ENCODE results near the gene RBM38.
A peak's percentile ranks its signal among the peaks of the same experiment; 100 is the strongest.

Gene RBM38

DNA sequence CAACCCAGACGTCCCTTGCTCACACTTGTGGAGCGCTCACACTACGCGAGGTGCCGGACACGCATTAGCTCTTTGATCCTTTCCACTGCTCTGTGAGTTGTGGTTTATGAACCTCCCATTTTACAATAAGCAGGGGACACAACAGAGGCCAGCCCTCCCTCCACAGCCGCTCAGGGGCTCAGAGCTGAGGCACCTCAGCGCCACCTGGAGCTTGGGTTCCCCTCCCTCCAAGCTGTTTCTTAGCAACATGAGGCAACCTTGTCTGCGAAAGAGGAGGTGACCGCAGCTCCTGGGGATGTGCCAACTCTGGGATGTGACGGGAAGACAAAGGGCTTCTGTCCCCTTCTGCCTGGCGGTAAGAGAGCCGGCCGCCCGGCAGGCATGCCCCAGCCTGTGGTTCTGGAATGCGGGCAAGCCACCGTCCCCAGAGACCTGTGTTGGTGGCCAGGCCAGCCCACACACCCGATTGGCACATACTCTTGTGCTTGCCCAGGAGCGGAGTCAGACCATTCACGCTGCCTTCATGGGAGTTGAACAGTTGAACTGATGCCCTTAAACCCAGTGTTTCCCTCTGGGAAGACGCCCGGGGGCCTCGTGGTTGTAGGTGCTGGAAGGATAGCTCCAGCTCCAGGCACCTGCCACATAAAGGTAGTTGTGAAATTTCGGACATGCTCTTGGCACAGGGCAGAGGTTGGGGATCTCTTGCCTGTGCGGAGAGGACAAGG, 44.5 kb downstream of the RBM38 start (continued):
- TF ChIP-seq ZNF2 (tag by site-specific recombination; IDR thresholded peaks at IDR 0.05) (no peak), WT1 (tag by site-specific recombination; IDR thresholded peaks at IDR 0.05) (peak; percentile 65; the same call in 1 of the 2 replicates), GLIS2 (tag by site-specific recombination; IDR thresholded peaks at IDR 0.05) (peak; percentile 67), SCRT1 (tag by site-specific recombination; IDR thresholded peaks at IDR 0.05; ENCODE audit: borderline replicate concordance) (no peak), ZNF157 (tag by site-specific recombination; IDR thresholded peaks at IDR 0.05) (no peak), ZNF155 (tag by site-specific recombination; IDR thresholded peaks at IDR 0.05) (no peak), KLF9 (tag by site-specific recombination; IDR thresholded peaks at IDR 0.05; ENCODE audit: low read depth) (no peak), KLF16 (tag by site-specific recombination; IDR thresholded peaks at IDR 0.05) (no peak), ZNF133 (tag by site-specific recombination; IDR thresholded peaks at IDR 0.05) (no peak), ZNF121 (tag by site-specific recombination; IDR thresholded peaks at IDR 0.05) (no peak), ZNF624 (tag by site-specific recombination; IDR thresholded peaks at IDR 0.05) (peak; percentile 97), ZNF610 (tag by site-specific recombination; IDR thresholded peaks at IDR 0.05; ENCODE audit: borderline replicate concordance) (no peak), MYNN (tag by site-specific recombination; IDR thresholded peaks at IDR 0.05; ENCODE audit: borderline replicate concordance) (no peak), ZNF211 (tag by site-specific recombination; IDR thresholded peaks at IDR 0.05; ENCODE audit: low read depth) (no peak), ZNF585B (tag by site-specific recombination; IDR thresholded peaks at IDR 0.05) (no peak), ZNF398 (tag by site-specific recombination; IDR thresholded peaks at IDR 0.05) (no peak), ZNF184 (tag by site-specific recombination; IDR thresholded peaks at IDR 0.05) (no peak), ZBTB21 (tag by site-specific recombination; IDR thresholded peaks at IDR 0.05) (no peak)
- TF ChIP-seq, protein P1, sequence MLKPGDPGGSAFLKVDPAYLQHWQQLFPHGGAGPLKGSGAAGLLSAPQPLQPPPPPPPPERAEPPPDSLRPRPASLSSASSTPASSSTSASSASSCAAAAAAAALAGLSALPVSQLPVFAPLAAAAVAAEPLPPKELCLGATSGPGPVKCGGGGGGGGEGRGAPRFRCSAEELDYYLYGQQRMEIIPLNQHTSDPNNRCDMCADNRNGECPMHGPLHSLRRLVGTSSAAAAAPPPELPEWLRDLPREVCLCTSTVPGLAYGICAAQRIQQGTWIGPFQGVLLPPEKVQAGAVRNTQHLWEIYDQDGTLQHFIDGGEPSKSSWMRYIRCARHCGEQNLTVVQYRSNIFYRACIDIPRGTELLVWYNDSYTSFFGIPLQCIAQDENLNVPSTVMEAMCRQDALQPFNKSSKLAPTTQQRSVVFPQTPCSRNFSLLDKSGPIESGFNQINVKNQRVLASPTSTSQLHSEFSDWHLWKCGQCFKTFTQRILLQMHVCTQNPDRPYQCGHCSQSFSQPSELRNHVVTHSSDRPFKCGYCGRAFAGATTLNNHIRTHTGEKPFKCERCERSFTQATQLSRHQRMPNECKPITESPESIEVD (tag by site-specific recombination; IDR thresholded peaks at IDR 0.05), result no peak
- TF ChIP-seq, protein P2, sequence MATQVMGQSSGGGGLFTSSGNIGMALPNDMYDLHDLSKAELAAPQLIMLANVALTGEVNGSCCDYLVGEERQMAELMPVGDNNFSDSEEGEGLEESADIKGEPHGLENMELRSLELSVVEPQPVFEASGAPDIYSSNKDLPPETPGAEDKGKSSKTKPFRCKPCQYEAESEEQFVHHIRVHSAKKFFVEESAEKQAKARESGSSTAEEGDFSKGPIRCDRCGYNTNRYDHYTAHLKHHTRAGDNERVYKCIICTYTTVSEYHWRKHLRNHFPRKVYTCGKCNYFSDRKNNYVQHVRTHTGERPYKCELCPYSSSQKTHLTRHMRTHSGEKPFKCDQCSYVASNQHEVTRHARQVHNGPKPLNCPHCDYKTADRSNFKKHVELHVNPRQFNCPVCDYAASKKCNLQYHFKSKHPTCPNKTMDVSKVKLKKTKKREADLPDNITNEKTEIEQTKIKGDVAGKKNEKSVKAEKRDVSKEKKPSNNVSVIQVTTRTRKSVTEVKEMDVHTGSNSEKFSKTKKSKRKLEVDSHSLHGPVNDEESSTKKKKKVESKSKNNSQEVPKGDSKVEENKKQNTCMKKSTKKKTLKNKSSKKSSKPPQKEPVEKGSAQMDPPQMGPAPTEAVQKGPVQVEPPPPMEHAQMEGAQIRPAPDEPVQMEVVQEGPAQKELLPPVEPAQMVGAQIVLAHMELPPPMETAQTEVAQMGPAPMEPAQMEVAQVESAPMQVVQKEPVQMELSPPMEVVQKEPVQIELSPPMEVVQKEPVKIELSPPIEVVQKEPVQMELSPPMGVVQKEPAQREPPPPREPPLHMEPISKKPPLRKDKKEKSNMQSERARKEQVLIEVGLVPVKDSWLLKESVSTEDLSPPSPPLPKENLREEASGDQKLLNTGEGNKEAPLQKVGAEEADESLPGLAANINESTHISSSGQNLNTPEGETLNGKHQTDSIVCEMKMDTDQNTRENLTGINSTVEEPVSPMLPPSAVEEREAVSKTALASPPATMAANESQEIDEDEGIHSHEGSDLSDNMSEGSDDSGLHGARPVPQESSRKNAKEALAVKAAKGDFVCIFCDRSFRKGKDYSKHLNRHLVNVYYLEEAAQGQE (tag by site-specific recombination; IDR thresholded peaks at IDR 0.05), result peak; percentile 29; the same call in 1 of the 2 replicates
- TF ChIP-seq, protein P3, sequence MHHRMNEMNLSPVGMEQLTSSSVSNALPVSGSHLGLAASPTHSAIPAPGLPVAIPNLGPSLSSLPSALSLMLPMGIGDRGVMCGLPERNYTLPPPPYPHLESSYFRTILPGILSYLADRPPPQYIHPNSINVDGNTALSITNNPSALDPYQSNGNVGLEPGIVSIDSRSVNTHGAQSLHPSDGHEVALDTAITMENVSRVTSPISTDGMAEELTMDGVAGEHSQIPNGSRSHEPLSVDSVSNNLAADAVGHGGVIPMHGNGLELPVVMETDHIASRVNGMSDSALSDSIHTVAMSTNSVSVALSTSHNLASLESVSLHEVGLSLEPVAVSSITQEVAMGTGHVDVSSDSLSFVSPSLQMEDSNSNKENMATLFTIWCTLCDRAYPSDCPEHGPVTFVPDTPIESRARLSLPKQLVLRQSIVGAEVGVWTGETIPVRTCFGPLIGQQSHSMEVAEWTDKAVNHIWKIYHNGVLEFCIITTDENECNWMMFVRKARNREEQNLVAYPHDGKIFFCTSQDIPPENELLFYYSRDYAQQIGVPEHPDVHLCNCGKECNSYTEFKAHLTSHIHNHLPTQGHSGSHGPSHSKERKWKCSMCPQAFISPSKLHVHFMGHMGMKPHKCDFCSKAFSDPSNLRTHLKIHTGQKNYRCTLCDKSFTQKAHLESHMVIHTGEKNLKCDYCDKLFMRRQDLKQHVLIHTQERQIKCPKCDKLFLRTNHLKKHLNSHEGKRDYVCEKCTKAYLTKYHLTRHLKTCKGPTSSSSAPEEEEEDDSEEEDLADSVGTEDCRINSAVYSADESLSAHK (tag by site-specific recombination; IDR thresholded peaks at IDR 0.05), result no peak
- TF ChIP-seq, protein P4, sequence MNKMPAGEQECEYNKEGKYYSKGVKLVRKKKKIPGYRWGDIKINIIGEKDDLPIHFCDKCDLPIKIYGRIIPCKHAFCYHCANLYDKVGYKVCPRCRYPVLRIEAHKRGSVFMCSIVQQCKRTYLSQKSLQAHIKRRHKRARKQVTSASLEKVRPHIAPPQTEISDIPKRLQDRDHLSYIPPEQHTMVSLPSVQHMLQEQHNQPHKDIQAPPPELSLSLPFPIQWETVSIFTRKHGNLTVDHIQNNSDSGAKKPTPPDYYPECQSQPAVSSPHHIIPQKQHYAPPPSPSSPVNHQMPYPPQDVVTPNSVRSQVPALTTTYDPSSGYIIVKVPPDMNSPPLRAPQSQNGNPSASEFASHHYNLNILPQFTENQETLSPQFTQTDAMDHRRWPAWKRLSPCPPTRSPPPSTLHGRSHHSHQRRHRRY (tag by site-specific recombination; IDR thresholded peaks at IDR 0.05), result no peak
- TF ChIP-seq, protein P5, sequence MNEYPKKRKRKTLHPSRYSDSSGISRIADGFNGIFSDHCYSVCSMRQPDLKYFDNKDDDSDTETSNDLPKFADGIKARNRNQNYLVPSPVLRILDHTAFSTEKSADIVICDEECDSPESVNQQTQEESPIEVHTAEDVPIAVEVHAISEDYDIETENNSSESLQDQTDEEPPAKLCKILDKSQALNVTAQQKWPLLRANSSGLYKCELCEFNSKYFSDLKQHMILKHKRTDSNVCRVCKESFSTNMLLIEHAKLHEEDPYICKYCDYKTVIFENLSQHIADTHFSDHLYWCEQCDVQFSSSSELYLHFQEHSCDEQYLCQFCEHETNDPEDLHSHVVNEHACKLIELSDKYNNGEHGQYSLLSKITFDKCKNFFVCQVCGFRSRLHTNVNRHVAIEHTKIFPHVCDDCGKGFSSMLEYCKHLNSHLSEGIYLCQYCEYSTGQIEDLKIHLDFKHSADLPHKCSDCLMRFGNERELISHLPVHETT (tag by site-specific recombination; IDR thresholded peaks at IDR 0.05), result no peak
- TF ChIP-seq, protein P6, sequence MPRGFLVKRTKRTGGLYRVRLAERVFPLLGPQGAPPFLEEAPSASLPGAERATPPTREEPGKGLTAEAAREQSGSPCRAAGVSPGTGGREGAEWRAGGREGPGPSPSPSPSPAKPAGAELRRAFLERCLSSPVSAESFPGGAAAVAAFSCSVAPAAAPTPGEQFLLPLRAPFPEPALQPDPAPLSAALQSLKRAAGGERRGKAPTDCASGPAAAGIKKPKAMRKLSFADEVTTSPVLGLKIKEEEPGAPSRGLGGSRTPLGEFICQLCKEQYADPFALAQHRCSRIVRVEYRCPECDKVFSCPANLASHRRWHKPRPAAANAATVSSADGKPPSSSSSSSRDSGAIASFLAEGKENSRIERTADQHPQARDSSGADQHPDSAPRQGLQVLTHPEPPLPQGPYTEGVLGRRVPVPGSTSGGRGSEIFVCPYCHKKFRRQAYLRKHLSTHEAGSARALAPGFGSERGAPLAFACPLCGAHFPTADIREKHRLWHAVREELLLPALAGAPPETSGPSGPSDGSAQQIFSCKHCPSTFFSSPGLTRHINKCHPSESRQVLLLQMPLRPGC (tag by site-specific recombination; IDR thresholded peaks at IDR 0.05), result peak; percentile 78
